Fibroblast of peridontal ligament (primary cell): ENCODE measurements around the gene C14orf132.
A peak's percentile ranks its signal among the peaks of the same experiment; 100 is the strongest.
"Not testable (repeated sequence)": the region's sequence is repeated elsewhere in the genome, so short reads cannot be mapped to it uniquely, and the experiment has no call there.

Experiments used
- DNase-seq: peaks from one replicate; pipeline ENCODE4 v3.0.0-alpha.2; 2010; ENCODE audit errors: extremely low read depth

C14orf132 gene

DNA sequence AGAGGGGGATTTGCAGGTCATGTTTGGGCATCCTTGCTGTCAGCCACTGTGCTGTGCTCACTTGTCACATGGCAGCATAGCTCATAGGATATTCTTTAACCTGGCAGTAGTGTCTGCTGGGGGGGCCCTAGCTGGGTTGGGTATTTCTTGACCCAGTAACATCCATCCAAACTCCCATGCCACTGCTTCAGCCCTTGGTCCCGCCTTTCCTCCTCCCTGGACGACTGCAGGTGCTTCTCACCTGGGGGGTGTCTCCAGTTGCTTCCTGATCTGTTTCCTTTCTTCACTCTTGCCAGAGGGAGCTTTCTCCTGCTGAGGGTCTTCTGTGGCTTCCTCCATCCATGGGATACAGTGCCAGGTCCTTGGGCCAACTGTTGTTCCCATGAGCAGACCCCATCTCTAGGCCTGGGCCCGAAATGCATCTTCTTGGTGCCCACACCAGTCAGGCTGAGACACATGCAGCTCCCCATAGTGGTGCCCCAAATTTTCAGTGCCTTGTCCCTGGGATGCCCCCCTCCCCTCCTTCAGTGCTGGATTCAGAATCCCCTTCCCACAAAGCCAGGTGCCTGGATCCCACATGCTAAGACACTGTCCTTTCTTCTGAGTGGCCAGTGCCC is 20.5 kb downstream of the C14orf132 start:
- no peak for DNase-seq

DNA sequence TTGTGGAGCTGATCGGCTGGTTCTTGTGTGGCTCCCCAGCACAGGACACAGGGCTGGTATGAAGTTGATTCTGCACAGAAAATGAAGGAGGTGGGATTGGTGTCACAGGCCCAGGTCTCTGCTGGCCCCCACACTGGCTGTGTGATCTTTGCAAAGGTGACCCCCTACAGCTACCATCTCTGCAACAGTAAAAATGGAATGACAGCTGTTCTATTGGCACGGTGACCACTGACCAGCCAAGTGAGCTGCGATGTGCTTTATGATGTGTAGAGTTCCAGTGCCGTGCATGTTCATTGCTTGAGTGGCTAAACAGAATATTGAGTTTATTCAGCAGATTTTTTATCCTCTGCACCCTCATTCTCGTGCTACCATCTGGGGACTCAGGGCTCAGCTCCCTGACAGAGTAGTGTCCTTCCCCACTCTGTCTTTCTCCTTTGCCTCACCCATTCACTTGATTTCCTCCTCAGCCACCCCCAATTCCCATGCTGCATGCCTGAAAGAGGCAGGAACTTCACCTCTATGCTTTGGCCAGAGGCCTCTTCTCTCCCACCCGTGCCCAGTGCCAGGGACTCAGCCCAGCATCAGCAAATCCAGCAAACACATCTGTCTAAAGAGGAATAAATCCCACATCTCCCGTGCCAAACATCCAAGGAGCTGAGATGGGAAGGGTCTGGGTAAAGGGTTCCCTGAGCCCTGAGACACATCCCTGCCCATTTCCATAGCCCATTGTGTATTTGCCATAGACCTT is 21.2 kb downstream of the C14orf132 start:
- DNase-seq: no peak

DNA sequence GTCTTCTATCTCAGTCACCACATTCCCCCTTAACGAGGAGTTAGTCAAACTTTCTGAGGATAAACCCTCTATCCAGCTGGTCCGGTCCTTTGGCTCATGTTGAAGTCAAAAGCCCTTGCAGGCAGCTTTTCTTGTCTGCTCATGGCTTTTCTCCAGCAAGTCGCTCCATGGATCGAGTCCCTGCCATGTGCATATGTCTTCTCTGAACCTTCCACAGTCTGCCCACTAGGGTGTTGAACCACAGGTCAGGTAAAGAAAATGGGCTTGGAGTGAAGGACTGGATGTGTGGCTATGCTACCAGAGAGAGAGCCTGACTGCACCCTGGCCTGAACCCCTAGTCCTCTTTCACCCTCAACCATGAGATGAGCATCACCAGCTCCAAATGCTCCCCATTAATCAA is 22.8 kb downstream of the C14orf132 start:
- DNase-seq: no peak

DNA sequence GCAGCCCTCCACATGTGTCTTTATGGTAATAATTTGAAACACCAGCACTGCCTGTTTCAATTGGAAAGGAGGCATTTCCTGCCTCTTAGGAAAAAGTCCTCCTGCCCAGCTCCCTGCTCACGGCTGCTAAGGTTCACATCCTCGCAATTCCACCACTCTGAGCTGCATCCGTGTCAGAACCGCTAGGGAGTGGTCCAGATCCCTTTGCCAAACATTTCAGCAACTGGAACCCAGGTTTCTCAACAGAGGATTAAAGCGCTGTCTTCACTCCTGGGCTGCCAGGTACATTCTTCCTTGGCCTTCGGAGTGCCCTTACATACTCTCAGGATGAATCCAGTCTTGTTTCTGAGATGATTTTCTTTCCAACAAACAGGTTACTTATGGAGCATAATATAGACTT is 23.3 kb downstream of the C14orf132 start:
- DNase-seq: no peak

DNA sequence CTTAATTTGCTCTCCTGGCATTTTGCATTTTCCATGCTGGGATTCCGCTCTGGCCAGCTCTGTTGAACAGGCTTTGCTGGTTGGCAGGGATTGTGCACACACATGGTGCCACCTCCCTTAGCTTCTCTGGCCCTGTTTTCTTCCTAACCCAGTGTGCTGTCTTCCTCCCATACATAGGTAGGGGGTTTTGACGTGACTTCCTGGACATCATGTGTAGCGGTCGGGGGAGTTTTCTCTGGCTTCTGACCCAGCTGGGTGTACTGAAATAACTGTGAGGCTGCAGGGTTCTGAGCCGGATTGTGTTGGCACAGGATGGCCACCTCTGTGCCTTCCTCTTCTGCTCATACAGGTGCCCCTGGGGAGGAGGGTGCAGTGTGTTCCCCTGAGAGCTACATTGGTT is 25.7 kb downstream of the C14orf132 start:
- no peak for DNase-seq

DNA sequence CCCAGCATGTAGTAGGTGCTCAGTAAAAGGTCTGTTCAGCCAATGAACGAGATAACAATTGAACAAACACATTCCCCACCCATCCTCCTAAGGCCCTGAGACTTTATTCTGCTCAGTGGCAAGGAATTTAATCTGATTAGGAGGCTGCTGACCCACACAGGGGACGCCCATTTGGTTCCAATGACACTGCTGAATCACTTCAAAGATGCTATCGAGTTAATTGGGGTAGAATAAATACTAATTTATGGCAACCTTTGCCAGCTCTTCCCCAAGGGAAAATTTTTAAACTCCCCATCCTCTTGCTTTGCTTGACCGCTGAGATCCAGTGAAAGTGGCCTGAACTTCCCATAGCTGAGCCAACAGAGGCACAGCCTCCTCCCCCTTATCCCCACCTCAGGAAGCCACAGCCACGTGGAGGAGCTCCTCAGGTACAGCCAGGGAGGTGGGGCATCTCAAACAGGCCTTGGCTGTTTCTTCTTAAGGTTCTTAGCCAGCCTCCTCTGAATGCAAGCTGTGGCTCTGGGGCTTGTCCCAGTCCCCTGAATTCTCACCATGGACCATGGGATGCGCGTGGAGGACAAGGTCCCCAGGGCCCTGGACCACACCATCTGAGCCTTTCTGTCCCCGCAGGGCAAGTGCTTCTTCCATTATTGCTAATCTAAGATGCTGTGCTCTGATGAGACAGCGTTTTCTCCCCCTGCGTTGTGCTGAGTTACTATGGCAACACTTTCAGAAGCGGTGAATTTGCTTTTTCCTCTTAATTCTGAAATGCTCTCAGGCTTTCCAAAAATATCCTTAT is 26.7 kb downstream of the C14orf132 start:
- DNase-seq: peak; percentile 39

DNA sequence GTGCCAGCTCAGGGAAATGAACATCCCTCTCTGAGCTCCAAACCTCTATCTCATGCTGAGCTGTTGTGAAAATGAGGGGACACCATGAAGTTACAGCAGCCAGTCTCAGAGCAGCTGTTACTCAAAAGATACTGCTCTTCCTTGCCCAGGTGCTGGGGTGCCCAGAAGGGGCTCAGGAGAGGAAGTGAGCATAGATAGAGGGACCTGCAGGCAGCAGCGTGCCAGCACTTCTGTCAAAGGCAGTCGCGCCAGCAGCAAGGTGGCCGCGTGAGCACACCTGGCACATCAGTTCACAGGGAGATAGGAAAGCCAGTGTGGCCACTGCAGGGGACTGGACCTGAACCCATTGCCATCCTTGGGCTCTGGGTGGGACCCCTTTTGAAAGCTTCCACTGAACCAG is 27.8 kb downstream of the C14orf132 start:
- no peak for DNase-seq

DNA sequence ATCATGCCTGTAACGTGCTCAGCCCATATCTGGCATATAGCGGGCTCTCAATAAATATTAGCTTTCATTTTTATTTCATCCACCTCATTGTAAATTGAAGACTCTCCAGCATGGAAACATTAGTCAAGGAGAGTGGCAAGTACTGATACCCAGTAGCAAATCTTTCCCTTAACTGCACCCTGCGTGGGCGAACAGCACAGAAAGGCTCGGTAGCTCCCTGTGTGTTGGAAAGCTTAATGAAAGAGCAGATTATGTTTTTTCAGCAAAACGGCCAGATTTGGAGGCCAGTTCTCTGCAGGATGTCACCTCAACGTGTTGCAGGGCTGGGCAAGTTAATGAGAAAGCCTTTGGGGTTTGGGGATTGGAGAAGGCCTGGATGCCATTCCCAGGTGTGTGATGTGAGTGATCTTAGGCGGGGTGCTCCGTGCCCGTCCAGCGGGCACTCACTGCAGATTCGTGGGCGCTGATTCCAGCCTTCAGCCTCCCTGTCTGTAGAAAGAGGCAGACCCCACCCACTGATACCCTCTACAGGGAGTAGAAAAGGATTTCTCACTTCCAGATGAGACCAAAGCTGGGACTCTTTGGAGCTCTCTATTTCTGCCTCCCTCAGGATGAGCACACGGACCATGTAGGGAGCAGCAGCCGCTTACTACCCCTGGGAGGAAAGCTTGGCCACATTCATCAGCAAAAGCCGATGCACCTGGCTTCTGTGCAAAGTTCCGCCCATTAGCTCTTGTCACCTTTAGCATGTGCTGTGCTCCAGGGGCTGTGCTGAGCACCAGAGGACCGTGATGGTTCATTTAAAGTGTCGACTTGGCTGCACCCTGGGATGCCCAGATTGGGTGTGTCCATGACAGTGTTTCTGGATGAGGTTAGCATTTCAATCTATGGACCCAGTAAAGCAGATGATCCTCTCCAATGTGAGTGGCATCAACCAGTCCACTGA is 29.1 kb downstream of the C14orf132 start:
- DNase-seq: no peak

DNA sequence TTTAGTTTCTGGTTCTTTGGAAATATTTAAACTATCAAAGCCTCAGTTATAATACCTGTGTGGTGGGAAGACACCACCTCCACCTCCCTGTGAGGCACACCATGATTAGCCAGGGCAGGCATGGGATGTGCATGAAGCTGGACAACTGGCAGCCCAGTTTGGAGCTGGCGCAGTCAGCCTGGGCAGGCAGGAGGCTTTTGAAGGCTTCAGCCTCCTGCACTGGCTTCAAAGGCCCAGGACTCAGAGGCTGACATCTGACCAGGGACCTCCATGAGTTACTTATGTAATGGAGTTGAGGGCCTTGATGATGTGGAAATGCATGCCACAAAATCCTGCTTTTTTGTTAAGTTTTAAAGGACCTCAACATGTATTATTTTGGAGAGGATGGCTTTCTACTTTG is 30.3 kb downstream of the C14orf132 start:
- no peak for DNase-seq

DNA sequence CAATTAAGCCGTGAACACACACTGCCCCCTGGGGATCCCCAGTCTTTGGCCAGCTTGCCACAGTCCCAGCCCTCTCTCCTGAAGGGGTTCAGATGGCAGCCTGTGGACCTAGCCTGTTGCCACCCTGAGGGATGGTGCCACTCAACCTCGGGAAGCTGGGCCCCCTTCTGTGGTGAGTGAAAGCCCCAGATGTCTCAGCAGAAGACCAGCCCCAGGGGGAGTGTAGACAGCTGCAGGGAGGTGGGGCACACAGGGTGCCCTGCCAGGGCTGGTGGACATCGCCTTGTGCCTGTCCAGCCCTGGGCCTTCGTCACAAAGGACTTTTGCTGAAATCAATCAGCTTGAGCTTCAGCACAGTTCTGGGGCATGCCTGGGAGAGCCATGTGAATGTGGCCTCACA is 32.4 kb downstream of the C14orf132 start:
- no peak for DNase-seq

DNA sequence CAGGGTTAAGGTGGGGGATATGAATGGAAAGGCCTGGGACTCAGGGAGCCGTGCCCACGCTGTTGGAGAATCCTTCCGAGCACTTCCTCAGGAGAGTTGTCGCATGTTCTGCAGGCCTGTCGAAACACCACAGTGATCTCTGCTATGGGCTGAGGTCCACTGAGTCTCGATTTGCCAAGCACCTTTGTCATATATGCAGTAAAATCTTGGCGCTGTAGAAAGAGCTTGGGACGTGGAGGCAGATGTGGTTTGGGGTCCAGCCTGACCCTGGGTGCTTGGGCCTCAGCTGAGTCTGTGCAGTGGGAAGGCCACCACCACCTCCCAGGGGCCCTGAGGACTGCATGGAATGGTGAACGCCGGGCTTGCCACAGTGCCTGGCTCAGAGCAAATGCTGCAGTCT is 32.9 kb downstream of the C14orf132 start:
- DNase-seq: no peak

DNA sequence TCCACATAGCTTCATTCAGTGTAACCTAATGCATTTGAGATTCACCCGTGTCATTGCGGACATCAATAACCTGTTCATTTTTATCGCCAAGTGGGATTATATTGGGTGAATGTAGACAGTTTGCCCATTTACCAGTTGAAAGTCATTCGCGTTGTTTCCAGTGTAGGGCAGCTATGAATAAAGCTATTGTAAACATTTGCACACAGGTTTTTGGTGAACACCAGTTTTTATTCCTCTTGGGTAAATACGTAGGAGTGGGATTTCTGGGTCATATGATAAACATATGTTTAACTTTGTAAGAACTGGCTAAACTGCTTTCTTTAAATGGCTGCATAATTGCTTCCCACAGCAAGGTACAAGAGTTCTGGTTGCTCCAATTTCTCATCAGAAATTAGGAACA is 33.6 kb downstream of the C14orf132 start:
- DNase-seq: no peak

DNA sequence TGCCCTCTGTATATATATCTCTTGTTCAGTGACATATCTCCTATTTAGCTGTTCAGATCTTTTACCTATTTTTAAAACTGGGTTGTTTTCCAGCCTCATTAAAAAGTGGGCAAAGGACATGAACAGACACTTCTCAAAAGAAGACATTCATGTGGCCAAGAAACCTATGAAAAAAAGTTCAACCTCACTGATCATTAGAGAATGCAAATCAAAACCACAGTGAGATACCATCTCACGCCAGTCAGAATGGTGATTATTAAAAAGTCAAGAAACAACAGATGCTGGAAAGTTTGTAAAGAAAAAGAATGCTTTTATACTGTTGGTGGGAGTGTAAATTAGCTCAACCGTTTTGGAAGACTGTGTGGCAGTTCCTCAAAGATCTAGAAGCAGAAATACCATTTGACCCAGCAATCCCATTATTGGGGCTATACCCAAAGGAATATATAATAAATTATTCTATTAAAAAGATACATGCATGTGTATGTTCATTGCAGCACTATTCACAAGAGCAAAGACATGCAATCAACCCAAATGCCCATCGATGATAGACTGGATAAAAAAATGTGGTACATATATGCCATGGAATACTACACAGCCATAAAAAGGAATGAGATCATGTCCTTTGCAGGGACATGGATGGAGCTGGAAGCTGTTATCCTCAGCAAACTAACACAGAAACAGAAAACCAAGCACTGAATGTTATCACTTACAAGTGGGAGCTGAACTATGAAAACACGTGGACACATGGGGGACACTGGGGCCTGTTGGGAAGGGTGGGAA is 34.3 kb downstream of the C14orf132 start:
- DNase-seq: not testable (repeated sequence)

DNA sequence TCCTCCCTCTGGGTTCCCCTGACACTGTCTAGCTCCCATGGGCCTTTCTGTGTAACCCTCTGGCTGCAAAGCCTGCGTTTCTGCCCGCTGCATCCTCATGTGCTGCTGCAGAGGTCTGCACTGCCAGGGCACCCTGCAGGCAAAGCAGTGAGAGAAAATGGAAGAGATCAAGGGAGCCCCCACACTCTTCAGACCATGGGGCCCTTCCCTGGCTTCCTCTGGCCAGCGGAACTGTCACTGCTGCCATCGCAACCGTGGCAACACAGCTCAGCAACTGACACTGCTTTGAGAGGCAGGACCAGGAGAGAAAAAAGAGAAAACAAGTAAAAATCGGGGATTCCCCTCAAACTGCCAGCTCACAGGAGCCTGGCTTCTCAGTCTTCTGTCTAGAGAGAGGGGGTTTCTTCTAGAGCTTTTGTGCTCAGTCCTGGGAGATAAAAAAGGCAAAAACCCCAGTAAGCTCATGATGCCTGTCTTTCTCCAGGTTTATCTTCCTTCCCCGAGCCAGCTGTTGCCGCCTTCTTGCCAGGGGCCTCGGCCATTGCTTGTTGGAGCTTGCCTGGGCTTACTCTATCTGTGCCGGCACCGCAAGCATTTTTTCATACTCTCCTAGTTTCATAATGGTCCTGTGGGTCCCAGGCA is 38.9 kb downstream of the C14orf132 start:
- no peak for DNase-seq

DNA sequence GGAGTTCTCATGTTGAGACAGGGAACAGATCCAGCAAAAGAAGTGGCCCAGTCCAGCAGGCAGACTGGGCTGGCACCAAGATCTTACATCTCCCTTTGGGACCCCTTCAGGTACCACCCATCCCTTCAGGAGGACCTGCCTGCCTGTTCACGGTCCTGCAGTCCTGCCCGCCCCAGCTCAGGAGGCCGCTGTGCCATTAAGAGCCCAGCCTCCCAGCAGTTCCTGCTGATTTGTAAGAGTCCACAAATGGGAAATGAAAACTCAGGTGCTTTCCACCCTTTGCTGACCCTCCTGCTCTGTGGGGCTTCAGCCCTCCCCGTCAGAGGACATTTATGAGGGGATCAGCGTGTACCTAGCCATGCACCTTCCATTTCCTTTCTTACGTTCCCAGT is 39.5 kb downstream of the C14orf132 start:
- no peak for DNase-seq

DNA sequence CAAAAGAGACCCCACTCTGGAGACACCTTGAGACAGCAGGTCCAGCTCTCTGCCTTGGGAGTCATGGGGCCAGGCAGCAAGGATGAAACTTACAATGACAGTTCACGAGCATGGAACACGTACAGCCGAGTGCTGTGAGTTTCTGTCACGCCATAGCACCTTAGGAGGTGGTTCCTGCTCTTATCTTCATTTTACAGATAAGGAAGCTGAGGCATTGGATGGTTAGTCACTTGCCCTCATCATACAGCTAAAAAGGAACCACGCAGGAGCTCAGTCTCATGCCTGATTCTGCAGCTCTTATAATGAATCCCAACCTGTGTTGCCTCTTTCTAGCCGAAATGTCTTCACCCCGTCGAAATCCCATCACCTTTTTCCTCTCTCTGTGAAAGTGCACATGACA is 39.9 kb downstream of the C14orf132 start:
- no peak for DNase-seq

DNA sequence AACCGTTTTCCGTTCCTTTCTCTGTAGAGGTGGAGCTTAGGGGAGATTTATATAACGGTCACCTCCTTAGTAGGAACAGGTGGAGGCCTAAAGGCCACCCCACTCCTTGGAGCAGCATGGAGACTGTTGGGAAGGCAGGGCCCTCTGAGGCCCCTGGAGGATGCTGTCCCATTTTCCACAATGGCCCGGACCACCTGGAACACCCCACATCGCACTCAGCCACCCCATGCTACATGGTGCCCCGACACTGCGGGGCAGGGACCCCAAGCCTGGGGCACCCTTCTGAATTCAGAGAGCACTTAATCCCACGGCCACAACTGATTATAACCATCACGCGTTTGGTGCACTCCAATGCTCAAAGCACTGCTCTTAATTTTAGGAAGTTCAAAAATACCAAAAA is 41.4 kb downstream of the C14orf132 start:
- no peak for DNase-seq

DNA sequence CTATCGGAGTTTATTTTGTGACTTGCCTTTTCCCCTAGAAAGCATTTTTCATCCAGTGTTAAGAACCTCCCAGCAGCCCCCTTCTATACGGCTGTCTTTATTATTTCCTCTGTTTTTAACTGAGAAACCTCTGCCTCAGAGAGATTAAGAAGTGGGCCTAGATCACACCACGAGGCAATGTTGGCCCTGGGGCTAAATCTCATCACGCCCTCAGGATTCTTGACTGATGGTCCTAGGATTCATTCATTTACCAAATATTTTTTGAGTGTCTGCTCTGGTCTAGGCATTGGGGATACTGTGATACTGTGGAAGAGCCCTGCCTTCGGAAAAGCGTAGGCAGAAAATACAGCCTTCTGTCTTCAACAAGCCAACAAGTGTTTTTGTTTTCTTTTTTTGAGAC is 42.1 kb downstream of the C14orf132 start:
- no peak for DNase-seq

DNA sequence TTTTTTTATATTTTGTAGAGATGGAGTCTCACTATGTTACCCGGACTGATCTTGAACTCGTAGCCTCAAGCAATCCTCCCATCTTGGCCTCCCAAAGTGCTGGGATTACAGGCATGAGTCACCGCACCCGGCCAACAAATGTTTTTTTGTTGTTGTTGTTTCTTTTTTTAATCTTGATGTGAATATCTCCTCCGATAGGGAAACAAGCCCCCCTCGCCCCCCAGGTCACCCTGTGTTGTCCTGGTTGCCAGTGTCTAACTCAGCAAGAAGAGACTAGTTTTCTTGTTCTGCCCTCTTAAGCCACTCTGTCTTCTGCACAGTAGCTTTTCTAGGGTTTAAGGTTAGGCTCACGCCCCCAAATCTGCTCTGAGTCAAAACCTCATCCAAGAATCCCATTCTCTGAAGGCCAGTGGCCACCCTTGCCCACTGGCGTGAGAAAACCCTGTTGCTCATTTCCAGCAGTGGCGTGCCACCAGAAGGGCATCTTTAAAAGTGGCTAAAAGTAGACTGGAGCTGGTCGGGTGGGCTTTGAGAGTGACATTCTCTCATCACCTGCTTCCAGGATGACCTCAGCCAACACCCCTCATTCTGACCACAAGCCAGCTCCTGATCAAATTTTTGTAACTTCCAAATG is 42.7 kb downstream of the C14orf132 start:
- DNase-seq: no peak
